HG03097 (cell line): Measurements from ENCODE around the gene MCCC2.
"Not testable (repeated sequence)": the region's sequence is repeated elsewhere in the genome, so short reads cannot be mapped to it uniquely, and the experiment has no call there.

ENCODE experiments used
- ATAC-seq: cut with Tn5 transposase; IDR thresholded peaks from one replicate; pipeline ENCODE4 v1.9.1; 2021; ENCODE audit not compliant: unreplicated experiment, low FRiP score

The MCCC2 gene

GRCh38 chr5:71596169-71596568 lies 9.0 kb downstream of the MCCC2 start:
- no peak for ATAC-seq

- ATAC-seq: no peak
Observed at GRCh38 chr5:71597001-71597400, 9.9 kb downstream of the MCCC2 start.

DNA sequence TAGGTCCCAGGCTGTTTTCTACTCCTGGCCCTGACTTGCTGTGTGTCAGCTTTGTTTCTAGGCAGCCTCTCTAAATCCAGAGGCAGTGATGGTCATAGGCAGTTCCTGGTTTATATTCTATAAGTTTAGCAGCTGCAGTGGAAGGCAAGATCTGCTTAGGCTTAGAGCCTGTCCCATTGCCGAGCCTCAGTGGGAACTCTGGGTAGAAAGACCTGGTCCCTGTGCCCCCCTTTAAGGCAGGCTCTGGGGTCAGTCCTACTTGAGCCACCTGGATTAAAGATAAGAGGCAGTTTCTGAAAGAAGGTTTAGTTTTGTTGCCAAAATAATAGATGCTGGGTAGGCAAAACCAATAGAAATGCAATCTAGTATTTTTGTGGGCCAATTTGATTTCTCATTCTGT lies 13.6 kb downstream of the MCCC2 start:
- no peak for ATAC-seq

DNA sequence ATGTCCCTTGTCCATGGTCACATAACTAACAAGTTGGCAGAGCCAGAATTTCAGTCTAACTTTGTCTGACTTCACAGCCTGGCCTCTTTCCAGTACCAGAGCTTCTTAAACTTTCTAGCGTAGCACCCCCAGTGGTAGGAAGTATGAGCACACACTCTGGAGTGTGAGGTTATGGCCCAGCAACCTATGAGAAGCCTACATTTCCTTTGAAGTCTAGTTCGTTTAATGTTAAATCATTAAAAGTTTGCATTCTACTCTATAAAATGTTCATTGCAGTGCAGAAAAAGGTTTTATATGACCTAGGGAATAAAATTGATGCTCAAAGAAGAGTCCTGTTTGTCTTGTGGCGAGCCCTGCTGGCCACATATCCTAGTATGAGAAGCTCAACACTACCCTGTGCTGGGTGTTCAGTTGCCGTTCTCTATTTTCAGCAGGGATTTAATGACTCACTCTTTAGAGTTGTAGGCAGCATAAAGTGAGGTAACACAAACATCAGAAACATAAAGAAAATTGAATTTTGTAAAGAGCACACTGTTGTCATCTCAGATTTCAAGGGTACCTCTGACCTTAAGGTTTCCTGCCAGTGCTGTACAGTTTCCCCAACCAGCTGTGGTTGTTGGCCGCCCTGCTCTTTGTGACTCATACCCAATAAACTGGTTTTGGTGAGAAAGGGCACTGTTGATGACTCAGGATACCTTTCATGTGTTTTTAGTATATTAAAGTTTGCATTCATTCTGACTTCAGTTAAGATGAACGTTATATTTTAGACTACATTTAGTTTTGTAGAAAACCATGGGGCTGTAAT lies 14.3 kb downstream of the MCCC2 start:
- peak; percentile 86 for ATAC-seq

DNA sequence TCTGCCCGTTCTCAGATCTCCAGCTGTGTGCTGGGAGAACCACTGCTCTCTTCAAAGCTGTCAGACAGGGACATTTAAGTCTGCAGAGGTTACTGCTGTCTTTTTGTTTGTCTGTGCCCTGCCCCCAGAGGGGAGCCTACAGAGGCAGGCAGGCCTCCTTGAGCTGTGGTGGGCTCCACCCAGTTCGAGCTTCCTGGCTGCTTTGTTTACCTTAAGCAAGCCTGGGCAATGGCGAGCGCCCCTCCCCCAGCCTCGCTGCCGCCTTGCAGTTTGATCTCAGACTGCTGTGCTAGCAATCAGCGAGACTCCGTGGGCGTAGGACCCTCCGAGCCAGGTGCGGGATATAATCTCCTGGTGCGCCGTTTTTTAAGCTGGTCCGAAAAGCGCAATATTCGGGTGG lies 22.8 kb downstream of the MCCC2 start:
- ATAC-seq: not testable (repeated sequence)

DNA sequence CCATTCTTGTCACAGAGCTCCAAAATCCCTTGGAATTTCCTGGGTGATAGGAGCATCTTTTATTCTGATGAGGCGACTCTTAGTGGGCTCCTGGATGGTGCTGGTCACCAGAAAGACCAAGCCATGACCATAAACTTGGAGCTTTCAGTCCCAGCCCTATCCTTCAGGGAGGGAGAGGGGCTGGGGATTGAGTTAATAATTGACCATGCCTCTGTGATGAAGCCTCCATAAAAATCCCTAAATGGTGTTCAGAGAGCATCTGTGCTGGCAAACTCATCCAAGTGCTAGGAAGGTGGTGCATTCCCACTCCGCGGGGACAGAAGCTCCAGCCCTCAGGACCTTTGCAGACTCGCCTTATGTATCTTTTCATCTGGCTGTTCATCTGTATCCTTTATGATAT lies 28.7 kb downstream of the MCCC2 start:
- ATAC-seq: no peak

DNA sequence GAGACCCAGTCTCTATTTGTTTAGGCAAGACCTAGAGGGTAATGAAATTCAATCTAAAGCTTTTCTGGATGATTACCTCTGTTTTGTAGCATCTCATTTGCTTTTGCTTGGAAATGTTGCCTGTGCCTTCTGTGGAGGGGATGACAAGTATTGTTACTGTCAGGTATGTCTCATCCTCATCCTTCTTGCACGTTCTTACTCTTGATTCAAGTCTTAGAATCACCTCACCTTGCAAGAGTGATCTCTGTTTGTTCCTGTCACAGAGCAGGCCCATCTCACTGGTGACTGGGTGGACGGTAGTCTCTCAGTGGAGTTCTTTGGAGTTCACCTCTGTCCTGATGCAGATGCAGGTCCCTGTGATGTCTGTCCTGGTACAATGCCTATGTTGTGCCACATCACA lies 33.5 kb downstream of the MCCC2 start:
- no peak for ATAC-seq

GRCh38 chr5:71621268-71621667 lies 34.1 kb downstream of the MCCC2 start:
- no peak for ATAC-seq

GRCh38 chr5:71621741-71622140 lies 34.6 kb downstream of the MCCC2 start:
- no peak for ATAC-seq

DNA sequence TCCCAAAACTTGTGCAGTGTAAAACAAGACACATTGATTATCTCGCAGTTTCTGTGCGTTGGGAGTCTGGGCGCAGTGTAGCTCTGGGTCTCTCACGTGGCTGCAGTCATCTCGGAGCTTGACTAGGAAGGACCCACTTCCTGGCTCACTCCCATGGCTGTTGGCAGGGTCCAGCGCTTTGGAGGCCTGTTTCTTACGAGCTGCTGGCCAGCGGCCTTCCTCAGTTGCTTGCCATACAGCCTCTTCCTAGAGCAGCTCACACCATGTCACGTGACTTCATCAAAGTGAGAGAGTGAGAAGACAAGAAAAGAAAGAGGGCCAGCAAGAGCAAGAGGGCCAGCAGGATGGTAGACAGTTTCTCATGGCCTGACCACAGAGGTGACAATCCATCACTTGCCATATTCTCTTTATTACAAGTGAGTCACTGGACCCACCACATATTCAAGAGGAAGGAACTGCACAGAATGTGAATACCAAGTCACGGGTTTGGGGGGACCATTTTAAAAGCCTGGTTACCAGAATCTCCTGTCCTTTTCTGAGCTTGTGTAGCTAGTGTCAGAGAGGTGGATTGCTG lies 36.2 kb downstream of the MCCC2 start:
- ATAC-seq: no peak

- ATAC-seq: no peak
Observed at GRCh38 chr5:71629950-71630349, 42.8 kb downstream of the MCCC2 start.

DNA sequence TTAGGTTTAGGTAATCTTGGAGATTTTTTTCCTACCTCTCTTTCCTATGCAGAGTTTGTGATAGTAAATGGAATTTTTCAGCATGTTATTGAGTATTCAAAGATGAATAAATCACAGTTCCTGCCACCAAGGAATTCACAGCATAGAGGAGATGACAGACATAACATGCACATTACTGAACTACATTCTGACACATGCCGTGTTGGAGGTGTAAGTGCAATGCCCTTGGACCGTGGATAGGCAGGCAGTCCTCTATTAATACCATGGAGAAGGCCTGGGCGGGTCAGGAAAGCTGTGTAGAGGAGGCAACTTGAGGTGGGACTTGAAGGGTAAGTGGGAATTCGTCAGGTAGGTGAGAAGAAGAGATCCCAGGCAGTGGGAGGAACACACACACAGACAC lies 43.9 kb downstream of the MCCC2 start:
- no peak for ATAC-seq

DNA sequence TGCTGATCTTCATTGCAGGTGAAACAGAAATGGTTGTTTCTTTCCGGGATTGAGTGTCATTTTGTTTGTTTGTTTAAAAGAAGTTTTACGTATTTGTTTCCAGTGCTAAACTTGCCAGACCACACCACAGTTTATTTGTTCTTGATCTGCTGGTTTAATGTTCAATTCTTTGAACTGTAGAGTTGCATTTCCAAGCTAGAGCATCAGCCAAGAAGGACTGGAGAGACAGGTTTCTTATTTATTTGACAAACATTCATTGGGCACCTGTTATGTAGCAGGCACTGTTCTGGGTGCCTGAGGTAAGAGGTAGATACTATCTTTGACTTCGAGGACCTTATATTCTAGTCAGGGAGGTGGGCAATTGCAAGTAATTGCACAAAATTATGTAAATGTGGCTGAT lies 45.0 kb downstream of the MCCC2 start:
- ATAC-seq: no peak

GRCh38 chr5:71633255-71634155 lies 46.4 kb downstream of the MCCC2 start:
- ATAC-seq: no peak

- no peak for ATAC-seq
Observed at GRCh38 chr5:71637133-71637532, 50.0 kb downstream of the MCCC2 start.

- no peak for ATAC-seq
Observed at GRCh38 chr5:71640408-71640807, 53.3 kb downstream of the MCCC2 start.

- no peak for ATAC-seq
Observed at GRCh38 chr5:71645030-71645429, 57.9 kb downstream of the MCCC2 start.

DNA sequence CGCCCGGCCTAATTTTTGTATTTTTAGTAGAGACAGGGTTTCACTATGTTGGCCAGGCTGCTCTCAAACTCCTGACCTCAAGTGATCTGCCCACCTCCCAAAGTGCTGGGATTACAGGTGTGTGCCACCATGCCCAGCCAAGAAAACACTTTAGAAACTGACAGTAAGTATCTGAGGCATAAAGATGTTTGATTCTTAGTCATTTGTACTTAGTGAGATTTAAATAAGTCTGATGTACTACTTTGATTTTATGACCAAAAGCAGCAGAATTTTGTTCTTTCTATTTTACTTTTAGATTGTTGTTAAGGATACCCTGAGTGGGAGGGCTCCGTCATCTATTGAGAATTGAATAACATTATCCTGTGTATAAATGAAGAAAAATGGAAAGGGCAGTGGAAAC lies 63.8 kb downstream of the MCCC2 start:
- ATAC-seq: not testable (repeated sequence)

GRCh38 chr5:71651579-71651978 lies 64.4 kb downstream of the MCCC2 start:
- no peak for ATAC-seq

DNA sequence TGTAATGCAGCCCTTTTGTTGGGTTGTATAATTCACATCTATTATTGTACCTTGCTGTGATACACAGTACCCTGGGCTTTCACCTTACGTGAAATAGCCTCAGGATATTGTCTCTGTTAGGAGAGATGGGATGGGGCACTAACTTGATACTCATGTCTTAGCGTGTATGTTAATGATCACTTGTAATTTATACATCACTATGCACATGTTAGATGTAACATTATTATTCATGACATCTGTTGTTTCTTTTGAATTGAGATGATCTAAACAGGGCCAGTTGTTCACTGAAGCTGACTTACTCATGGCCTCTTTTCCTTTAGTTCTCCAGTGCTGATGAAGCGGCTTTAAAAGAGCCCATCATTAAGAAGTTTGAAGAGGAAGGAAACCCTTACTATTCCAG lies 65.2 kb downstream of the MCCC2 start:
- ATAC-seq: no peak

GRCh38 chr5:71652803-71653543 lies 65.8 kb downstream of the MCCC2 start:
- ATAC-seq: no peak
